Lung (tissue), 12 donors: Measurements from ENCODE around the gene KNDC1. TPM values are rescaled to one million over a fixed set of nuclear protein-coding genes. Genes with fewer than 3 reads are reported as not detected.

Experiments used
- ATAC-seq: fragments of 200-7000 bp; cut with Tn5 transposase; one replicate; pipeline ENCODE4 v1.9.1; 2020; ENCODE audit warnings: moderate number of reproducible peaks; ENCODE audit not compliant: insufficient read depth, low FRiP score
- DNase-seq, 3 donors: peaks; one replicate each; pipeline ENCODE4 v3.0.0-alpha.2; 2013 to 2017
- H3K27ac ChIP-seq, 2 donors: one replicate each; pipeline ENCODE4 v1.5.1; 2013; ENCODE audit warnings: mild to moderate bottlenecking in 2 of 2, moderate library complexity in 2 of 2, control low read depth in 1 of 2, inconsistent platforms in 1 of 2, low read depth in 1 of 2, low read length in 1 of 2
- H3K27me3 ChIP-seq, 3 donors: one replicate each; pipeline ENCODE4 v1.5.1; 2013; ENCODE audit warnings: low read length in 2 of 3; ENCODE audit not compliant: control insufficient read depth in 3 of 3, insufficient read depth in 3 of 3
- H3K36me3 ChIP-seq, 4 donors: one replicate each; pipeline ENCODE4 v1.5.1; 2013; ENCODE audit warnings: low read length in 4 of 4, mild to moderate bottlenecking in 1 of 4, moderate library complexity in 1 of 4; ENCODE audit not compliant: control insufficient read depth in 4 of 4, insufficient read depth in 4 of 4
- H3K4me1 ChIP-seq, 5 donors: one replicate each; pipeline ENCODE4 v1.5.1; 2013; ENCODE audit warnings: low read length in 5 of 5, mild to moderate bottlenecking in 2 of 5, moderate library complexity in 1 of 5; ENCODE audit not compliant: control insufficient read depth in 5 of 5, insufficient read depth in 5 of 5
- H3K4me3 ChIP-seq: one replicate; pipeline ENCODE4 v1.5.1; 2013; ENCODE audit warnings: mild to moderate bottlenecking, control low read depth, moderate library complexity
- H3K9ac ChIP-seq, 2 donors: one replicate each; pipeline ENCODE4 v1.5.1; 2013; ENCODE audit warnings: low read length in 2 of 2, control low read depth in 1 of 2; ENCODE audit not compliant: insufficient read depth in 1 of 2
- H3K9me3 ChIP-seq, 4 donors: one replicate each; pipeline ENCODE4 v1.5.1; 2013; ENCODE audit warnings: low read length in 3 of 4, mild to moderate bottlenecking in 1 of 4, moderate library complexity in 1 of 4; ENCODE audit not compliant: control insufficient read depth in 4 of 4, insufficient read depth in 3 of 4
- CTCF ChIP-seq: IDR thresholded peaks from 2 replicates; pipeline ENCODE4 v1.5.1; 2012; ENCODE audit warnings: mild to moderate bottlenecking; ENCODE audit errors: control extremely low read depth, extremely low read depth
- WGBS, 2 donors: extraction: QIAGEN DNeasy Blood & Tissue Kit; methylation state at CpG; one replicate each; pipeline ENCODE4 v1.1.7; 2013; 5-methylcytosine and 5-hydroxymethylcytosine counted together
- polyA plus RNA-seq, 2 donors: library from polyadenylated mRNA; stranded (reverse); fragments of 200-250 nt; gene quantifications; one replicate each; pipeline ENCODE4 v1.2.1, GENCODE V29; 2013
- total RNA-seq, 2 donors: library from RNA; depleted of rRNA in 1 of 2; stranded (reverse); fragments of >200 nt in 1 of 2; gene quantifications; one replicate each; pipeline ENCODE4 v1.2.1, GENCODE V29; 2014 to 2021
- donor health status: control.
- donor health status: control.
- donor health status: Bipolar disorder and iron deficiency.
- donor health status: healthy.
- donor health status: DM: yes; HTN: yes; CAD: no.

The KNDC1 gene
- total and polyA plus RNA-seq, 4 donors = 3.2 to 21.0 (median 6.7) TPM

- no peak for TF ChIP-seq CTCF
- WGBS, 2 donors = 71 to 81% methylated on average over 31 of the region's 31 CpGs
- no peak overlapping the region for H3K4me3 ChIP-seq
- ATAC-seq (no peak), DNase-seq (no peak)
- peaks cover 0 to 5% (median 0%) of the 10 kb centered on the region in 3 donors for H3K27me3 ChIP-seq
- no peaks in the 10 kb centered on the region for H3K36me3 ChIP-seq
- H3K4me1 ChIP-seq = peaks cover 0 to 28% (median 9%) of the 10 kb centered on the region in 5 donors
- H3K9me3 ChIP-seq = peaks cover 0 to 3% (median 0%) of the 10 kb centered on the region in 4 donors
- H3K27ac ChIP-seq = no peak overlapping the region
- no peak overlapping the region for H3K9ac ChIP-seq
Measured at GRCh38 chr10:133163889-133164815, 4.1 kb downstream of the KNDC1 start.

GRCh38 chr10:133164816-133165555, 5.0 kb downstream of the KNDC1 start:
- H3K27me3 ChIP-seq = peaks cover 0 to 5% (median 0%) of the 10 kb centered on the region in 3 donors
- TF ChIP-seq CTCF = no peak
- DNase-seq = no peak

GRCh38 chr10:133165556-133166503, 5.8 kb downstream of the KNDC1 start:
- Histone ChIP-seq H3K27ac (no peak overlapping the region), H3K4me1 (peaks cover 0 to 21% (median 3%) of the 10 kb centered on the region in 5 donors), H3K36me3 (no peaks in the 10 kb centered on the region), H3K27me3 (peaks cover 0 to 5% (median 0%) of the 10 kb centered on the region in 3 donors), H3K9me3 (peaks cover 0 to 3% (median 0%) of the 10 kb centered on the region in 4 donors), H3K9ac (no peak overlapping the region), H3K4me3 (no peak overlapping the region)
- ATAC-seq (no peak), DNase-seq (no peak)
- TF ChIP-seq CTCF = no peak
- WGBS, 2 donors = 88 to 92% methylated on average over 38 to 40 of the region's 40 CpGs

More at GRCh38 chr10:133164816-133165555, 5.0 kb downstream of the KNDC1 start:
- H3K4me3 ChIP-seq = no peak overlapping the region
- H3K27ac ChIP-seq = no peak overlapping the region
- no peak overlapping the region for H3K9ac ChIP-seq
- H3K4me1 ChIP-seq = peaks cover 0 to 24% (median 9%) of the 10 kb centered on the region in 5 donors
- no peaks in the 10 kb centered on the region for H3K36me3 ChIP-seq
- ATAC-seq = no peak
- H3K9me3 ChIP-seq = peaks cover 0 to 3% (median 0%) of the 10 kb centered on the region in 4 donors
- WGBS, 2 donors = 77 to 89% methylated on average over 25 to 26 of the region's 26 CpGs
